ENCODE measurements around the gene C9orf85. TPM values are rescaled to one million over a fixed set of nuclear protein-coding genes. Genes with fewer than 3 reads are reported as not detected.
"Not testable (repeated sequence)": the region's sequence is repeated elsewhere in the genome, so short reads cannot be mapped to it uniquely, and the experiment has no call there.

Gene C9orf85
- total RNA-seq, 2 donors from 2014 or later = 9.5 to 10.0 TPM

GRCh38 chr9:71966601-71967000 is 55.2 kb downstream of the C9orf85 start:
- Mint-ChIP-seq H3K36me3 (peaks cover 35 to 42% of the 10 kb centered on the region in 2 donors), H3K27ac (no peak overlapping the region), H3K9me3 (peaks cover 15 to 16% of the 10 kb centered on the region in 2 donors)
- ATAC-seq (no peak), DNase-seq (ENCODE audit: low spot score in 2 of 2) (no peak)

- Mint-ChIP-seq H3K36me3 (peaks cover 29 to 35% of the 10 kb centered on the region in 2 donors), H3K9me3 (peaks cover 15 to 16% of the 10 kb centered on the region in 2 donors), H3K27ac (no peak overlapping the region)
- no peak for DNase-seq (ENCODE audit: low spot score in 2 of 2)
- ATAC-seq = no peak
Measured at GRCh38 chr9:71968541-71969090, 57.2 kb downstream of the C9orf85 start.

- DNase-seq (ENCODE audit: low spot score in 2 of 2) (no peak), ATAC-seq (no peak)
- Mint-ChIP-seq H3K9me3 (no peaks in the 10 kb centered on the region), H3K36me3 (no peaks in the 10 kb centered on the region), H3K27ac (no peak overlapping the region)
Measured at GRCh38 chr9:71975833-71976232, 64.4 kb downstream of the C9orf85 start.

- Mint-ChIP-seq H3K9me3 (no peaks in the 10 kb centered on the region), H3K27ac (no peak overlapping the region), H3K36me3 (no peaks in the 10 kb centered on the region)
- DNase-seq (ENCODE audit: low spot score in 2 of 2) (no peak), ATAC-seq (no peak)
Measured at GRCh38 chr9:71977003-71977402, 65.6 kb downstream of the C9orf85 start.

GRCh38 chr9:71980266-71981190 is 69.1 kb downstream of the C9orf85 start:
- no peaks in the 10 kb centered on the region for H3K36me3 Mint-ChIP-seq
- no peaks in the 10 kb centered on the region for H3K9me3 Mint-ChIP-seq
- ATAC-seq (no peak), DNase-seq (ENCODE audit: low spot score in 2 of 2) (no peak)
- H3K27ac Mint-ChIP-seq = no peak overlapping the region

- no peak overlapping the region for H3K27ac Mint-ChIP-seq
- no peaks in the 10 kb centered on the region for H3K36me3 Mint-ChIP-seq
Measured at GRCh38 chr9:71981944-71982343, 70.5 kb downstream of the C9orf85 start.

GRCh38 chr9:71984403-71984802 is 73.0 kb downstream of the C9orf85 start:
- H3K36me3 Mint-ChIP-seq = no peaks in the 10 kb centered on the region
- DNase-seq (ENCODE audit: low spot score in 2 of 2) (no peak), ATAC-seq (no peak)
- no peak overlapping the region for H3K27ac Mint-ChIP-seq
- no peaks in the 10 kb centered on the region for H3K9me3 Mint-ChIP-seq

More at GRCh38 chr9:71981944-71982343, 70.5 kb downstream of the C9orf85 start:
- no peak for ATAC-seq
- no peak for DNase-seq (ENCODE audit: low spot score in 2 of 2)
- no peaks in the 10 kb centered on the region for H3K9me3 Mint-ChIP-seq

GRCh38 chr9:71984831-71985281 is 73.4 kb downstream of the C9orf85 start:
- H3K9me3 Mint-ChIP-seq = no peaks in the 10 kb centered on the region
- DNase-seq (ENCODE audit: low spot score in 2 of 2) = no peak
- no peak overlapping the region for H3K27ac Mint-ChIP-seq
- no peaks in the 10 kb centered on the region for H3K36me3 Mint-ChIP-seq
- ATAC-seq = no peak

- no peaks in the 10 kb centered on the region for H3K9me3 Mint-ChIP-seq
- H3K36me3 Mint-ChIP-seq = no peaks in the 10 kb centered on the region
- ATAC-seq (no peak), DNase-seq (ENCODE audit: low spot score in 2 of 2) (no peak)
- no peak overlapping the region for H3K27ac Mint-ChIP-seq
Measured at GRCh38 chr9:71985297-71985911, 74.0 kb downstream of the C9orf85 start.

GRCh38 chr9:71986900-71987299 is 75.5 kb downstream of the C9orf85 start:
- ATAC-seq = no peak
- no peak for DNase-seq (ENCODE audit: low spot score in 2 of 2)
- H3K36me3 Mint-ChIP-seq = no peaks in the 10 kb centered on the region
- no peak overlapping the region for H3K27ac Mint-ChIP-seq
- H3K9me3 Mint-ChIP-seq = no peaks in the 10 kb centered on the region

GRCh38 chr9:71987471-71988371 is 76.3 kb downstream of the C9orf85 start:
- H3K27ac Mint-ChIP-seq = no peak overlapping the region
- no peaks in the 10 kb centered on the region for H3K36me3 Mint-ChIP-seq
- no peak for ATAC-seq

GRCh38 chr9:71990466-71990865 is 79.0 kb downstream of the C9orf85 start:
- ATAC-seq = no peak
- H3K27ac Mint-ChIP-seq = no peak overlapping the region
- H3K36me3 Mint-ChIP-seq = no peaks in the 10 kb centered on the region
- H3K9me3 Mint-ChIP-seq = no peaks in the 10 kb centered on the region
- no peak for DNase-seq (ENCODE audit: low spot score in 2 of 2)

More at GRCh38 chr9:71987471-71988371, 76.3 kb downstream of the C9orf85 start:
- H3K9me3 Mint-ChIP-seq = no peaks in the 10 kb centered on the region
- DNase-seq (ENCODE audit: low spot score in 2 of 2) = no peak

GRCh38 chr9:72005451-72005850 is 94.0 kb downstream of the C9orf85 start:
- DNase-seq (ENCODE audit: low spot score in 2 of 2) = no peak
- Mint-ChIP-seq H3K9me3 (no peaks in the 10 kb centered on the region), H3K36me3 (no peaks in the 10 kb centered on the region), H3K27ac (no peak overlapping the region)
- no peak for ATAC-seq

- ATAC-seq = no peak
- H3K9me3 Mint-ChIP-seq = no peaks in the 10 kb centered on the region
- no peak for DNase-seq (ENCODE audit: low spot score in 2 of 2)
- H3K27ac Mint-ChIP-seq = no peak overlapping the region
- H3K36me3 Mint-ChIP-seq = no peaks in the 10 kb centered on the region
Measured at GRCh38 chr9:72006501-72006900, 95.1 kb downstream of the C9orf85 start.

GRCh38 chr9:72007726-72008125 is 96.3 kb downstream of the C9orf85 start:
- DNase-seq (ENCODE audit: low spot score in 2 of 2); H3K9me3 Mint-ChIP-seq; H3K27ac Mint-ChIP-seq; H3K36me3 Mint-ChIP-seq; ATAC-seq: not testable (repeated sequence)

- H3K9me3 Mint-ChIP-seq = no peaks in the 10 kb centered on the region
- ATAC-seq = peak in 1 of 2 donors; percentile 49
- no peaks in the 10 kb centered on the region for H3K36me3 Mint-ChIP-seq
- H3K27ac Mint-ChIP-seq = no peak overlapping the region
- DNase-seq (ENCODE audit: low spot score in 2 of 2) = no peak
Measured at GRCh38 chr9:72012646-72013045, 101.2 kb downstream of the C9orf85 start.

All from activated naive CD4-positive, alpha-beta T cell treated with anti-CD3 and anti-CD28 coated beads, Interleukin-2, amount 50 U/mL, for 72 hours (primary cell).